ENCODE data around the gene DUSP8.
"Not testable (repeated sequence)": the region's sequence is repeated elsewhere in the genome, so short reads cannot be mapped to it uniquely, and the experiment has no call there.

DUSP8 gene

DNA sequence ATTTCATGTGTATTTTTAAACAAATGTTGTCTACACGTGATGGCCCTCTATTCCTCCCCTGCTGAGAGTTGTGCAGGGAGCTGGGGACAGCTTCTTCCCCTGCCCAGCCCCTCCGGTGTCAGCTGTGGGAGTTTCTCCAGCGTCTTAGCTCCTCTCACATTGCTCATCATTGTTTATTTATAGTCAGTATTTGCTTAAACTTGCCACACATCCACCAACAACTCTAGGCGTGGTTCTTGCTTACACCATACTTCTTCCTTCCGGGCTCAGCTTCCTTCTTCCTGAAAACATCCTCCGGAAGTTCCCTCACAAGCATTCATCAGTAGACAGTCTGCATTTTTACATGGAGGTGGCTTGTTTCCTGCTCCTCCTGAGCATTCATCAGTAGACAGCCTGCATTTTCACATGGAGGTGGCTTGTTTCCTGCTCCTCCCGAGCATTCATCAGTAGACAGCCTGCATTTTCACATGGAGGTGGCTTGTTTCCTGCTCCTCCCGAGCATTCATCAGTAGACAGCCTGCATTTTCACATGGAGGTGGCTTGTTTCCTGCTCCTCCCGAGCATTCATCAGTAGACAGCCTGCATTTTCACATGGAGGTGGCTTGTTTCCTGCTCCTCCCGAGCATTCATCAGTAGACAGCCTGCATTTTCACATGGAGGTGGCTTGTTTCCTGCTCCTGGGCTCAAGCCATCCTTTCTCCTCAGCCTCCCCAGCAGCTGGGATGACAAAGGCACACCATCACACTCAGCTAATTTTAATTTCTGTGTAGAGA lies 17.3 kb upstream of the DUSP8 start:
- not testable (repeated sequence) for H3K4me2 ChIP-seq (ENCODE audit: insufficient read depth, low read length, poor library complexity, severe bottlenecking); H2BK12ac ChIP-seq (ENCODE audit: low read length); H3K79me1 ChIP-seq (ENCODE audit: low read depth, low read length); H3K27ac ChIP-seq (replicated peaks; ENCODE audit: low read length); H3K36me3 ChIP-seq (replicated peaks in 1 of 2; ENCODE audit: control insufficient read depth in 2 of 2, insufficient read depth in 2 of 2, low read length in 2 of 2); H2BK15ac ChIP-seq (ENCODE audit: low read length); H2AK5ac ChIP-seq (ENCODE audit: low read depth, low read length); H3K27me3 ChIP-seq (ENCODE audit: control insufficient read depth in 3 of 3, insufficient read depth in 3 of 3, low read depth in 1 of 3, low read length in 3 of 3); DNase-seq (ENCODE audit: low spot score); H3K18ac ChIP-seq (ENCODE audit: low read length); H3K4ac ChIP-seq (ENCODE audit: low read length); H2BK5ac ChIP-seq (ENCODE audit: low read length); H2AFZ ChIP-seq (ENCODE audit: low read length); H3K9me3 ChIP-seq (replicated peaks in 1 of 2; ENCODE audit: control insufficient read depth in 2 of 2, insufficient read depth in 1 of 2, low read depth in 1 of 2, low read length in 2 of 2); H3K23ac ChIP-seq (ENCODE audit: low read depth, low read length, poor library complexity); H3K9ac ChIP-seq (ENCODE audit: low read depth, low read length, poor library complexity); H3K14ac ChIP-seq (ENCODE audit: low read length); H2BK120ac ChIP-seq (ENCODE audit: low read depth, low read length); H4K91ac ChIP-seq (ENCODE audit: low read depth, low read length, poor library complexity); H3K4me1 ChIP-seq (ENCODE audit: control insufficient read depth in 2 of 2, insufficient read depth in 1 of 2, low read depth in 1 of 2, low read length in 2 of 2); H4K8ac ChIP-seq (ENCODE audit: low read depth, low read length); H3K4me3 ChIP-seq (ENCODE audit: low read length in 2 of 2)
- no CpG with 5 or more reads among the region's 10 CpGs for WGBS, 2 donors (ENCODE audit: extremely low coverage in 2 of 2, insufficient read length in 2 of 2, insufficient replicate concordance in 1 of 2)

DNA sequence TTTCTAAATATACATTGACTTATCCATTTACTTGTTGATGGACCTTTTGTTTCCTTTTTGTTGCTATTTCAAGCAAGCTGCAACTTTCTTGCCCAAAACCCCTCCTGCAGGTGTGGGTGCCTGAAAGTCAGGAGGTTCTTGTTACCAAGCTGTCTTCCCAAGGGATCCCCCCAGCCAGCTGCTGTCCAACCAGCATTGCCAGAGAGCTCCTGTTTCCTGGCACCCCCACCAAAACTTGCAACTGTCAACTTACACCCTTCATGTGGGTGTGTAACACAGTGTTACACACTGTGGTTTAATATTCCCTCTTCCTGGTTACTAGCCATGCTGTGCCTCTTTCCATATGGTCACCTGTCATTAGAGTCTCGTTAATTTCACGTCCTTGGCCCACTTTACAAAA lies 14.6 kb upstream of the DUSP8 start:
- Histone ChIP-seq H3K27me3 (ENCODE audit: control insufficient read depth in 3 of 3, insufficient read depth in 3 of 3, low read depth in 1 of 3, low read length in 3 of 3) (peaks cover 0 to 3% (median 1%) of the 10 kb centered on the region in 3 experiments), H3K4me1 (ENCODE audit: control insufficient read depth in 2 of 2, insufficient read depth in 1 of 2, low read depth in 1 of 2, low read length in 2 of 2) (no peaks in the 10 kb centered on the region), H3K9me3 (replicated peaks in 1 of 2; ENCODE audit: control insufficient read depth in 2 of 2, insufficient read depth in 1 of 2, low read depth in 1 of 2, low read length in 2 of 2) (no peaks in the 10 kb centered on the region), H3K4me2 (ENCODE audit: insufficient read depth, low read length, poor library complexity, severe bottlenecking) (no peak overlapping the region), H2AK5ac (ENCODE audit: low read depth, low read length) (no peak overlapping the region), H2BK120ac (ENCODE audit: low read depth, low read length) (no peak overlapping the region), H3K27ac (replicated peaks; ENCODE audit: low read length) (no peak overlapping the region), H3K23ac (ENCODE audit: low read depth, low read length, poor library complexity) (no peak overlapping the region), H3K9ac (ENCODE audit: low read depth, low read length, poor library complexity) (no peak overlapping the region), H2BK15ac (ENCODE audit: low read length) (no peak overlapping the region), H4K91ac (ENCODE audit: low read depth, low read length, poor library complexity) (no peak overlapping the region), H3K4ac (ENCODE audit: low read length) (no peak overlapping the region), H3K18ac (ENCODE audit: low read length) (no peak overlapping the region), H3K79me1 (ENCODE audit: low read depth, low read length) (no peaks in the 10 kb centered on the region), H2AFZ (ENCODE audit: low read length) (no peak overlapping the region), H3K36me3 (replicated peaks in 1 of 2; ENCODE audit: control insufficient read depth in 2 of 2, insufficient read depth in 2 of 2, low read length in 2 of 2) (no peaks in the 10 kb centered on the region), H3K14ac (ENCODE audit: low read length) (no peak overlapping the region), H3K4me3 (ENCODE audit: low read length in 2 of 2) (no peak overlapping the region), H4K8ac (ENCODE audit: low read depth, low read length) (no peak overlapping the region), H2BK5ac (ENCODE audit: low read length) (no peak overlapping the region), H2BK12ac (ENCODE audit: low read length) (no peak overlapping the region)
- no peak for DNase-seq (ENCODE audit: low spot score)
- WGBS, 2 donors (ENCODE audit: extremely low coverage in 2 of 2, insufficient read length in 2 of 2, insufficient replicate concordance in 1 of 2) = no CpG with 5 or more reads among the region's 2 CpGs

DNA sequence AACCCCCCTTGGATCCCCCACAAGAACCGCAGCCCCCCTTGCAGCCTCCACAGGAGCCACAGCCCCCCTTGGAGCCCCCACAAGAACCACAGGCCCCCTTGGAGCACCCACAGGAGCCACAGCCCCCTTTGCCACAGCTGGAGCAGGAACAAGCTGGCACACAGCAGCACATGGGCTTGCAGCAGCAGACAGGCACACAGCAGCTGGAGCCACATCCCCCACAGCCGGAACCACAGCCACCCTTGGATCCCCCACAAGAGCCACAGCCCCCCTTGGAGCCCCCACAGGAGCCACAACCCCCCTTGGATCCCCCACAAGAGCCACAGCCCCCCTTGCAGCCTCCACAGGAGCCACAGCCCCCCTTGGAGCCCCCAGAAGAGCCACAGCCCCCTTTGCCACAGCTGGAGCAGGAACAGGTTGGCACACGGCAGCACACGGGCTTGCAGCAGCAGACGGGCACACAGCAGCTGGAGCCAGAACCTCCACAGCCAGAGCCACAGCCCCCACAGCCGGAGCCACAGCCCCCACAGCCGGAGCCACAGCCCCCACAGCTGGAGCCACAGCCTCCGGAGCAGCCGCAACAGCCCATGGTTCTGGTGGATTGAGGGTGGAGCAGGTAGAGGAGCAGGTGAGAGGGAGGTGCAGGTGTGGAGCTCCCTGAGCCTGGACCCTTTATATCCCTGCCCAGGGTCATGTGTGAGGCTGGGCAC lies 12.7 kb upstream of the DUSP8 start, which contains the start of gene KRTAP5-1:
TSS of gene KRTAP5-1 (minus strand) at position 623 of the 710 bp plus-strand sequence. CDS start at position 589, 34 bp downstream.
- not testable (repeated sequence) for H3K4me3 ChIP-seq (ENCODE audit: low read length in 2 of 2); H3K27ac ChIP-seq (replicated peaks; ENCODE audit: low read length); DNase-seq (ENCODE audit: low spot score); H3K4me1 ChIP-seq (ENCODE audit: control insufficient read depth in 2 of 2, insufficient read depth in 1 of 2, low read depth in 1 of 2, low read length in 2 of 2); H2BK15ac ChIP-seq (ENCODE audit: low read length); H3K4ac ChIP-seq (ENCODE audit: low read length); H2AFZ ChIP-seq (ENCODE audit: low read length); H3K9me3 ChIP-seq (replicated peaks in 1 of 2; ENCODE audit: control insufficient read depth in 2 of 2, insufficient read depth in 1 of 2, low read depth in 1 of 2, low read length in 2 of 2); H4K8ac ChIP-seq (ENCODE audit: low read depth, low read length); H3K4me2 ChIP-seq (ENCODE audit: insufficient read depth, low read length, poor library complexity, severe bottlenecking); H2BK120ac ChIP-seq (ENCODE audit: low read depth, low read length); H3K27me3 ChIP-seq (ENCODE audit: control insufficient read depth in 3 of 3, insufficient read depth in 3 of 3, low read depth in 1 of 3, low read length in 3 of 3); H2BK12ac ChIP-seq (ENCODE audit: low read length); H3K79me1 ChIP-seq (ENCODE audit: low read depth, low read length); H2BK5ac ChIP-seq (ENCODE audit: low read length); H3K9ac ChIP-seq (ENCODE audit: low read depth, low read length, poor library complexity); H4K91ac ChIP-seq (ENCODE audit: low read depth, low read length, poor library complexity); H3K36me3 ChIP-seq (replicated peaks in 1 of 2; ENCODE audit: control insufficient read depth in 2 of 2, insufficient read depth in 2 of 2, low read length in 2 of 2)
- Histone ChIP-seq H2AK5ac (ENCODE audit: low read depth, low read length) (peak within 1 kb of the TSS; percentile 10), H3K18ac (ENCODE audit: low read length) (peak within 1 kb of the TSS; percentile 38), H3K23ac (ENCODE audit: low read depth, low read length, poor library complexity) (peak within 1 kb of the TSS; percentile 65), H3K14ac (ENCODE audit: low read length) (peak within 1 kb of the TSS; percentile 56)
- no CpG with 5 or more reads among the region's 9 CpGs for WGBS, 2 donors (ENCODE audit: extremely low coverage in 2 of 2, insufficient read length in 2 of 2, insufficient replicate concordance in 1 of 2)

DNA sequence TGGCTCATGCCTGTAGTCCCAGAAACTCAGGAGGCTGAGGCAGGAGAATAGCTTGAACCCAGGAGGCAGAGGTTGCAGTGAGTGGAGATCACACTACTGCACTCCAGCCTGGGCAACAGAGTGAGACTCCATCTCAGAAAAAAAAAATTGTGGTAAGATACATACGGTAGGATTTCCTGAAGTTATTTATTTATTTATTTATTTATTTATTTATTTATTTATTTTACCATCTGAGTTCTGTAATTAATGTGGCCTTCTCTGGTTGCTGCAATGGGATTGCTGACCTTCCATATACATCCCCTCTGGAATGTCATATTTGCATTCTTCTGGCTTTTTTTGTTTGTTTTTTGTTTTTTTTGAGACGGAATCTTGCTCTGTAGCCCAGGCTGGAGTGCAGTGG lies 10.8 kb upstream of the DUSP8 start:
- no CpG with 5 or more reads among the region's 2 CpGs for WGBS, 2 donors (ENCODE audit: extremely low coverage in 2 of 2, insufficient read length in 2 of 2, insufficient replicate concordance in 1 of 2)
- H3K23ac ChIP-seq (ENCODE audit: low read depth, low read length, poor library complexity); DNase-seq (ENCODE audit: low spot score); H3K4me2 ChIP-seq (ENCODE audit: insufficient read depth, low read length, poor library complexity, severe bottlenecking); H3K4ac ChIP-seq (ENCODE audit: low read length); H3K9ac ChIP-seq (ENCODE audit: low read depth, low read length, poor library complexity); H2AK5ac ChIP-seq (ENCODE audit: low read depth, low read length); H3K14ac ChIP-seq (ENCODE audit: low read length); H2AFZ ChIP-seq (ENCODE audit: low read length); H3K27ac ChIP-seq (replicated peaks; ENCODE audit: low read length); H3K18ac ChIP-seq (ENCODE audit: low read length); H2BK120ac ChIP-seq (ENCODE audit: low read depth, low read length); H2BK12ac ChIP-seq (ENCODE audit: low read length); H2BK5ac ChIP-seq (ENCODE audit: low read length); H4K91ac ChIP-seq (ENCODE audit: low read depth, low read length, poor library complexity); H4K8ac ChIP-seq (ENCODE audit: low read depth, low read length); H3K27me3 ChIP-seq (ENCODE audit: control insufficient read depth in 3 of 3, insufficient read depth in 3 of 3, low read depth in 1 of 3, low read length in 3 of 3); H3K36me3 ChIP-seq (replicated peaks in 1 of 2; ENCODE audit: control insufficient read depth in 2 of 2, insufficient read depth in 2 of 2, low read length in 2 of 2); H3K9me3 ChIP-seq (replicated peaks in 1 of 2; ENCODE audit: control insufficient read depth in 2 of 2, insufficient read depth in 1 of 2, low read depth in 1 of 2, low read length in 2 of 2); H3K79me1 ChIP-seq (ENCODE audit: low read depth, low read length); H2BK15ac ChIP-seq (ENCODE audit: low read length); H3K4me1 ChIP-seq (ENCODE audit: control insufficient read depth in 2 of 2, insufficient read depth in 1 of 2, low read depth in 1 of 2, low read length in 2 of 2); H3K4me3 ChIP-seq (ENCODE audit: low read length in 2 of 2): not testable (repeated sequence)
